ENCODE data around the gene CYSLTR2.
"Not testable (repeated sequence)": the region's sequence is repeated elsewhere in the genome, so short reads cannot be mapped to it uniquely, and the experiment has no call there.

CYSLTR2 gene

GRCh38 chr13:48695776-48696175, 42.0 kb downstream of the CYSLTR2 start:
- DNase-seq (ENCODE audit: low spot score) = no peak

GRCh38 chr13:48696676-48697075, 42.9 kb downstream of the CYSLTR2 start:
- not testable (repeated sequence) for DNase-seq (ENCODE audit: low spot score)

GRCh38 chr13:48707405-48707804, 53.7 kb downstream of the CYSLTR2 start:
- no peak for DNase-seq (ENCODE audit: low spot score)

GRCh38 chr13:48708764-48709163, 55.0 kb downstream of the CYSLTR2 start:
- no peak for DNase-seq (ENCODE audit: low spot score)

- DNase-seq (ENCODE audit: low spot score) = no peak
These were observed 55.5 kb downstream of the CYSLTR2 start for GRCh38 chr13:48709213-48709612.

- no peak for DNase-seq (ENCODE audit: low spot score)
These were observed 56.4 kb downstream of the CYSLTR2 start for GRCh38 chr13:48710160-48710559.

- no peak for DNase-seq (ENCODE audit: low spot score)
These were observed 58.4 kb downstream of the CYSLTR2 start for GRCh38 chr13:48712141-48712540.

- DNase-seq (ENCODE audit: low spot score) = no peak
These were observed 62.2 kb downstream of the CYSLTR2 start for GRCh38 chr13:48715977-48716376.

- no peak for DNase-seq (ENCODE audit: low spot score)
These were observed 66.9 kb downstream of the CYSLTR2 start for GRCh38 chr13:48720621-48721020.

GRCh38 chr13:48723168-48723567, 69.4 kb downstream of the CYSLTR2 start:
- no peak for DNase-seq (ENCODE audit: low spot score)

- DNase-seq (ENCODE audit: low spot score) = no peak
These were observed 71.5 kb downstream of the CYSLTR2 start for GRCh38 chr13:48725271-48725670.

GRCh38 chr13:48726711-48727110, 73.0 kb downstream of the CYSLTR2 start:
- no peak for DNase-seq (ENCODE audit: low spot score)

GRCh38 chr13:48727241-48728011, 73.7 kb downstream of the CYSLTR2 start:
- DNase-seq (ENCODE audit: low spot score) = peak; percentile 62

GRCh38 chr13:48728226-48728625, 74.5 kb downstream of the CYSLTR2 start:
- no peak for DNase-seq (ENCODE audit: low spot score)

GRCh38 chr13:48728876-48729275, 75.1 kb downstream of the CYSLTR2 start:
- no peak for DNase-seq (ENCODE audit: low spot score)

- no peak for DNase-seq (ENCODE audit: low spot score)
These were observed 76.1 kb downstream of the CYSLTR2 start for GRCh38 chr13:48729856-48730255.

- peak; percentile 23 for DNase-seq (ENCODE audit: low spot score)
These were observed 77.4 kb downstream of the CYSLTR2 start for GRCh38 chr13:48731001-48731658.

GRCh38 chr13:48731957-48732569, 78.3 kb downstream of the CYSLTR2 start:
- no peak for DNase-seq (ENCODE audit: low spot score)

GRCh38 chr13:48733739-48734335, 80.1 kb downstream of the CYSLTR2 start:
- no peak for DNase-seq (ENCODE audit: low spot score)

GRCh38 chr13:48735571-48735970, 81.8 kb downstream of the CYSLTR2 start:
- DNase-seq (ENCODE audit: low spot score) = no peak

GRCh38 chr13:48737689-48738088, 84.0 kb downstream of the CYSLTR2 start:
- no peak for DNase-seq (ENCODE audit: low spot score)

- no peak for DNase-seq (ENCODE audit: low spot score)
These were observed 84.6 kb downstream of the CYSLTR2 start for GRCh38 chr13:48738311-48738710.

All from COLO829 (cell line).